ENCODE data around the gene KDF1.

Gene KDF1

GRCh38 chr1:26913754-26914619, 46.3 kb downstream of the KDF1 start, which contains the start of gene NR0B2:
NR0B2 (minus strand) TSS chr1:26913975; CDS start chr1:26913940, 35 bp downstream.
- DNase-seq, result no peak

DNA sequence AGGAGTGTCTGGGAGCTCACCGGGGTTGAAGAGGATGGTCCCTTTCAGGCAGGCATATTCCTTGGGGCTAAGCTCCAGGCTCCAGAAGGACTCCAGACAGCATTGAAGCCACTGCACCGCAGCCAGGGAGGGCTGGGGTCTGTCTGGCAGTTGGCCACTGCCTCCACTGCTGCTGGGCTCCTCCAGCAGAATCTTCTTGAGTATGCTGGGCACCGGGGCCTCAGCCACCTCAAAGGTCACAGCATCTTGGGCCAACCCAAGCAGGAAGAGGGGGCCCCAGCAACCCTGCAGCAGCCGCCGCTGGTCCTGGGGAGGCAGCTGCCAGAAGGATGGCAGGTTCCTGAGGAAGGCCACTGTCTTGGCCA, 46.9 kb downstream of the KDF1 start:
- DNase-seq, result no peak

DNA sequence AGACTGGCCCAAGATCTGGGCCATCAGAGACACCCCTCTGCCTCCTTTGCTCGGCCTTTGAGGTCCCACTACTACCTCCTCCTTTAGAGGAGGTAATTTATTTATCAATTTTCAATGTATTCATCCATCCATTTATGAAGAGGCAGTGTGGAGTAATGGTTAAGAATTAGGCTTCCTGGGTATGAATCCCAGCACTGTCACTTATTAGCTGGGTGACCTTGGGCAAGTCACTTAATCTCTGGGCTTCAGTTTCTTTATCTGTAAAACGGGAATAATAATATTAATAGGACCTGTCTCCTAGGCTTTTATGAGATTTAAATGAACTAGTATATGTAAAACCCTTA, 48.1 kb downstream of the KDF1 start:
- no peak for DNase-seq

DNA sequence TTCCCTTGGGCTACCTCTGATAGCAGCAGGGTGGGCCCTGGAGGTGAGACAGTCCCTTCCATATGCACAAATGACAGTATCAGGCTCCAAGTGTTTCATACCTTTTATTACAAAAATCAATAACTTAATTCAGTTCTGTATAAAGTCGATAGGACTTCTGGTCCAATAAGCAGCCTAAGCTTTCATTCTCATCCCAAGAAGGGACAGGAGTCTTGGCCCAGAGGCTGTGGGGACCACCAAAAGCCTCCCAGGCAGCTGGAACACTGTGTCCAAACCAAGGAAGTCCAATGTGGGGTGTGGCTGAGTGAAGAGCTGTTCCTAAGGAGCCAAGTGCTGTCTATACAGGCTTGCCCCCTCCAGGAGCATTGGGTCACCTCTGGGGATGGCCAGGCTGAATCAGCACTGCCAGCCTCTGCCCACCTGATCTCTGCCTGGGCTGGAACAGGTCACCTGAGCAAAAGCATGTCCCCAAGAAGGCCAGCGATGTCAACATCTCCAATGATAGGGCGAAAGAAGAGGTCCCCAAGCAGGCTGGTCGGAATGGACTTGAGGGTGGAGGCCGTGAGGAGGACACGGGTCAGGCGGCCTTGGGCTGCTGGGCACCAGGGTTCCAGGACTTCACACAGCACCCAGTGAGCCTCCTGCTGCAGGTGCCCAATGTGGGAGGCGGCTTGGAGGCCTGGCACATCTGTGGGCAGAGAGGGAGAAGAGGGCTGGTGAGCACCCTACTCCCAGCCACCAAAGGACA, 48.7 kb downstream of the KDF1 start:
- DNase-seq, result no peak

- no peak for DNase-seq
Observed at GRCh38 chr1:26910343-26911160, 49.7 kb downstream of the KDF1 start.

GRCh38 chr1:26909951-26910342, 50.3 kb downstream of the KDF1 start:
- DNase-seq, result no peak

GRCh38 chr1:26907071-26907917, 53.0 kb downstream of the KDF1 start:
- DNase-seq, result peak; percentile 88

DNA sequence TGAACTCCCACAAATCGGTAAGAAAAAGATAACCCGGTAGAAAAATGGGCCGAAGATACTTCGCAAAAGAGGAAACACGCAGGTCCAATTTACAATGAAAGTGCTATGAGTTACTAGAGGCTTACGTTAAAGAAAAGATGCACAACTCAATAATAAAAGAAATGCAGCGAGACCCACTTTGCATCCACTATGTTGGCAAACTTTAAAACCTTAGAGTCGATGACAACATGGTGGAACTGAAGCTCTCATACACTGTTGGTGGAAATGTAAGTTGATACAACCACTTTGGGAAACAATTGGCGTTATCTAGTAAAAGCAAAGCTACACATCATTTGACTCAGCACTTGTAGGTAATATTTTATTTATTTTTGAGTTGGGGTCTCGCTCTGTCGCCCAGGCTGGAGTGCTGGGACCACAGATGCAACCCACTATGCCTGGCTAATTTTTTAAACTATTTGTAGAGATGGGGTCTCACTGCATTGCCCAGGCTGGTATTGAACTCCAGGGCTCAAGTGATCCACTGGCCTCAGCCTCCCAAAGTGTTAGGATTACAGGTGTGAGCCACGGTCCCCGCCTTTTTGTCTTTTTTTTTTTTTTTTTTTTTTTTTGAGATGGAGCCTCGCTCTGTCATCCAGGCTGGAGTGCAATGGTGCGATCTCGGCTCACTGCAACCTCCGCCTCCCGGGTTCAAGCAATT, 59.3 kb downstream of the KDF1 start:
- DNase-seq, result no peak

- DNase-seq, result peak; percentile 85
Observed at GRCh38 chr1:26900001-26900814, 60.1 kb downstream of the KDF1 start, which contains the start of gene GPATCH3. GPATCH3 (minus strand) TSS chr1:26900467; CDS start chr1:26900442, 25 bp downstream.

Measured in HCEC 1CT (cell line).